ENCODE data around the gene OBSCN.
"Not testable (repeated sequence)": the region's sequence is repeated elsewhere in the genome, so short reads cannot be mapped to it uniquely, and the experiment has no call there.

OBSCN gene

DNA sequence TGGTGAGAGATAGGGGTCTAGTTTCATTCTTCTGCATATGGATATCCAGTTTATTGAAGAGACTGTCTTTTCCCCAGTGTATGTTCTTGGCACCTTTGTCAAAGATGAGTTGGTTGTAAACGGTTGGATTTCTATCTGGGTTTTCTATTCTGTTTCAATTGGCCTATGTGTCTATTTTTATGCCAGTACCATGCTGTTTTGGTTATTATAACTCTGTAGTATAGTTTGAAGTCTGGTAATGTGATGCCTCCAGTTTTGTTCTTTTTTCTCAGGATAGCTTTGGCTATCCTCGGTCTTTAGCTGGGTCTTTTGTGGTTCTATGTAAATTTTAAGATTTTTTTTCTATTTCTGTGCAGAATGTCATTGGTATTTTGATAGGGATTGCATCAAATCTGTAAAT is 19.6 kb upstream of the OBSCN start:
- not testable (repeated sequence) for DNase-seq

DNA sequence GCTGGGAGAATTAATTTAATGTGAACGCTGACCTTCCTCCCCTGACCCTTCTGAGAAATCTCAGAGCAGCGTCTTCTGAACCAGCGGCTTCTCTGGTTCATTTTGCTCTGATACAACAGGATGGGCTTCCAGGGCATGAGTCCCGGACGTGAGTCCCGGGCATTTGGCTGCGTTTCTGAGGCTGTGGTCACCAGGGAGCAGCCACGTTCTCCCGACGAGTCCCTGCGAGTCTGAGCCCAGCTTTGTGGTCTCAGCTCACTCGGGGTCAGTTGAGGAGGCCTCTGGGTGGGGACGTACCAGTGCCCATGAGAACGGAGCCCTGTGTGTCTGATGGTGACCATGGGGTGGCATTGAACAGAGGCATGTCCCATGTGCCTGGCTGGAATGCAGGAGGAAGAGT is 17.7 kb upstream of the OBSCN start:
- no peak for DNase-seq

DNA sequence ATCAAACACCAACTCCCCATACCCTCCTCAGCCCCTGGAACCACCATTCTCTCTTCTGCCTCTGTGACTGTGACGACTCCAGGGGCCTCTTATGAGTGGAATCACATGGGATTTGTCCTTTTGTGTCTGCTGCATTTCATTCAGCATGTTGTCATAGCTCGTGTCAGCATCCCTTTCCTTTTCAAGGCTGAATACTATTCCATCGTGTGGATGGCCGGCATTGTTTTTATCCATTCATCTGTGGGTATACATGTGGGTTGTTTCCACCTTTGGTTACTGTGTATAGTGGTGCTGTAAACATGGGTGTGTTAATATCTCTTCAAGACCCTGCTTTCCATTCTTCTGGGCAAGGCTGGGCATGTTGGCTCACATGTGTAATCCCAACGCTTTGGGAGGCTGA is 17.1 kb upstream of the OBSCN start:
- DNase-seq, result no peak

GRCh38 chr1:228194436-228194835 is 13.4 kb upstream of the OBSCN start:
- no peak for DNase-seq

GRCh38 chr1:228194921-228195812 is 12.7 kb upstream of the OBSCN start:
- DNase-seq, result no peak

DNA sequence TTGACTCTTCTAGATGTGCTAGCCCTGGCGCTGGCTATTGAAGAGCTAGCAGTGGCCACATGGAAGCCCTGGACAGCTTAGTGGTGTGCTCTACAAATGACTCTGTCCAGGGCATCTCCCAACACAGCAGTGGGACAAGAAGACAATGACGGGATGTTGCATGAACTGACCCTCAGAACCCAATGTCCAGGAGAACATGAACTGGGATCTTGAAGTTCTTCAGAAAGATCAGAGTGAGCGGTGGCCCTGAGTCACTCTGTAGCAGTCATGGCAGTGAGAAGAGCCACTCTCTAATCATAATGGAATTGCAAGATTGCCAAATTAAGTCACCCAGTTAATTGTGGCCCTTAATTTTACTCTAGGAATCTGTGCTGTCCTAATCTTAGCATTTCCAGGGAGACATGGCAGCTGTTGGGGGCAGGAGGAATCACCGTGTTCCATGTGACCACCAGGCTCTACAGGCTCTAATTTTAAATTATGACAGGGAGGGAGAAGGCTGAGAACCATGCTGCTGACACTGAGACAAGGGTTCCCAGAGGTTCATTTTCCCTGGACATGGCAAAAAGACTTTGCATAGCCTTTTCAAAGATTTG is 10.2 kb upstream of the OBSCN start:
- DNase-seq, result no peak

DNA sequence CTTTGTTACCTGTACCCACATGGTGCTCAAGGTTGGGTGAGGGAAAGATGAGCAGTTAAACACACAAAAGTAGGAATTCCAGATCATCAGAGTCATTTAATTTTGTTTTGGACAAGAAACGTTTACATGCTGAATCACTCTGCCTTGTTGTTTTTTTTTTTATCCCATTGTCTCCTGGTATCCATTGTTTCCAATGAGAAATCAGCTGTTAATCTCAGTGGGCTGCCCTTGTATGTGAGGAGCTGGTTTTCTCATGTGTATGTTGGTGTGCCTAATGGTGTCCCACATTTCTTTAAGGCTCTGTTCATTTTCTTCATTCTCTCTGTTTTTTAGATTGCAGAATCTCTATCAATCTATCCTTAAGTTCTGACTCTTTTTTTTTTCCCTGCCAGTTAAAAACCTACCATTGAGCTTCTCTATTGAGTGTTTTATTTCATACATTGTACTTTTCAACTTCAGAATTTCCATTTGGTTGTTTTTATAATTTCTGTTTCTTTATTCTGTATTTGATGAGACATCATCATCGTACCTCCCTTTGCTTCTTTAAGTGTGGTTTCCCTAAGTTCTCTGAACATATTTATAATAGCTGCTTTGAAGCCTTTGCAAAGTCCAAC is 8.8 kb upstream of the OBSCN start:
- DNase-seq, result no peak

- no peak for DNase-seq
Observed at GRCh38 chr1:228204958-228205357, 2.9 kb upstream of the OBSCN start.

DNA sequence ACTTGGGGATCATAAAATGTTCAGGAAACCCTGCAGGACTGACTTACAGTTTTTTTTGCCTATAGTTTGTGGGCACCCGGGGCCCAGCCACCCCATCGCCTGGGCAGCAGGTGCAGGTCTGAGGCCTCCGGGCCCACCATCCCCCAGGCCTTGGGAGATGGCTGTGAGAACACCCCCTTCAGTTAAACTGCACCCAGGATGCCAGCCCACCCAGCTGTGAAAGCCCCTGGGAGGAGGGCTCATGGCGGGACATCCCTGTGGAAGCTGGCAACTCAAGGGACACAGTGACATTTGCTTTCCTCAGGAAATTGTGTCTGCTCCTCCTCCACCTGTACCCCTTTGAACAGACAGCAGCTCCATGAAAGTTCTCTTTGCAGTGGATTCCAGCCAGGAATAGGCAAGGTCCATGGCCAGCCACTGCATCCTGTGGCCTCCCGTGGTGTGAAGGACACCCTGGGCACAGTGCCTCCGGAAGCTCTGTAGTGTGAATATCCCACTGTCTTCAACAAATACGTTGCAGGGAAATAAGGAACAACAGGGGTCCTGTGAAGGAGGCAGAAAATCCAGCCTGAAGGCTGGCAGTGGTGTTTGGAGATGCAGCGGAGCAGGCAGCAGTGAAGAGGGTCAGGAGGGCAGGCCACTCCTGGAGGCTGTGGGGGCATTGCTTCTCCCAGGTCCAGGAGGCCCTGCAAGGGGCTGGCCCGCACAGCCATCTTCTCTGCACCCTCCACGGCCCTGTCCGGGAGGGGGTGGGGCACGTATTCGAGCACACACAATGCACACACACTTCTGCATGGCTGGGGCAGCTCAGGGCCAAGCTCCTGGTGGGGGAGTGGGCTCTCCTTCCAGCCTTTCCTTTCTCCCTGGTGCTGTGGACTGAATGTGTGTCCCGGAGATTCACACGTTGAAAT is 2.1 kb upstream of the OBSCN start:
- no peak for DNase-seq

DNA sequence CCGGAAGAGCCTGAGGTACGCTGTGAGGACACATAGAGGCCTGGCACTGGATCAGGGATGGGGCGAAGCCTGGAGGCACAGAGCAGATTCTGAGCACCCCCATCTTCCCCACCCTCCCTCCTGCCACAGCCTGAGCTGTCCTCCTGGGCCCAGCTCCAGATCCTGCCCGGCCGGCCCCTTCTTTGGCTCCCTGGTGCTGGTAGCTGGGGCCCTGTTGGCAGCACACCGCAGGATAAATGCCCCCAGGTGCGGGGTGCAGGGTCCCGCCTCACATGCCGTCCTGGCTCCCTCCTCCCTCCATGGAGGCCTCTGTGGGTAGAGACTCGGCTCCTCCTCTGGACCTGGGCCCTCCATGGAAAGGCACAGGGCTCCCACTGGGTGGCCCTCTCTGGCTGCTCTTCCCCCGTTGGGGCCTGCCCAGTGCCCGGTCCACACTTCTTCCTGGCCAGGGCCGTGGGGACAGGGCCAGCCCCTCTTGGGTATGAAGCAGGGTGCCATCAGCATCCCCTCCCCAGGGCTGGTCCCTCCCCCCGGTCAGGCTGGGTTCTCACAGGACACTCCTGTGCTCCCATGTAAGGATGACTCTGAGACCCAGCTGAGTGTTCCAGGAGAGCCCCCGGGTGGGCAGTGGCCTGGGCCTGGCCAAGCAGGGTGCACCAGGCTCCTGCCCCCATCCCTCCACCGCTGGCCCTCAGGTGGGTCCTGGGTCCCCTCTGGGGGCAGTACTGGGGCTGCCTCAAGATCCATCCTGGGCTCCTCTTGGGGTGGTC is 1.1 kb upstream of the OBSCN start:
- no peak for DNase-seq

- DNase-seq, result no peak
Observed at GRCh38 chr1:228207381-228207810, 448 bp upstream of the OBSCN start.

DNA sequence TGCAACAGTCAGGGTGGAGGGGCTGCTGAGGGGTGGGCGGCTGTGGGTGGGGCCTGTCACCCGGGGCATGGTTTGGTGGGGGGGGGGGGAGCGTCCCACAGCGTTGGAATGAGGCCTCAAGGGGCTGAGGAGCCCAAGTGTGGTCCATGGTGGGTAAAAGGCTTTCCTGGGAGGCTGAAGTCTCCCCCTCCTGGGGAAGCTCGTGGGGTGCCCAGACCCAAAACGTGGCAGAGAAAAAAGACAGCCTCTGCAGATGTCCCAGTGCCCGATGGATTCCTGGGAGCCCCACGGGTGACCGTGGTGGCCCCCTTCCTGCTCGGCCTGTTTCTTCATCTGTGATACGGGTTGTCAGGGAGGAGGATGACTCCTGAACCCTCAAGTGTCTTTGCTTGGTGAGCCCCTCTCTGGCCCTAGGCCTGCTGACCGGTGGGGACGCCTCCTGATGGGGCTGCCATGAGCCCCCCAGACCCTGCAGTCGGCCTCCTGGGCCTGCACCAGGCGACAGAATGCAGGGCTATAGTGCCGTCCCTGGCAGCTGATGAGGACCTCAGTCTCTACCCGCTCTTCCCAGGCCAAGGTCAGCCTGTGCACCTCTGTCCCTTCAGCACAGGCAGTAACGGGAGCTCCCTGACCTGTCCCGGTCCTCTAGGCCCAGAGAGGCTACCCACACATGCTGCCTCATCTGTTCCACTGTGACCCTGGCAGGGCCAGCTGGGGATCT is 1.1 kb downstream of the OBSCN start:
- DNase-seq, result no peak

DNA sequence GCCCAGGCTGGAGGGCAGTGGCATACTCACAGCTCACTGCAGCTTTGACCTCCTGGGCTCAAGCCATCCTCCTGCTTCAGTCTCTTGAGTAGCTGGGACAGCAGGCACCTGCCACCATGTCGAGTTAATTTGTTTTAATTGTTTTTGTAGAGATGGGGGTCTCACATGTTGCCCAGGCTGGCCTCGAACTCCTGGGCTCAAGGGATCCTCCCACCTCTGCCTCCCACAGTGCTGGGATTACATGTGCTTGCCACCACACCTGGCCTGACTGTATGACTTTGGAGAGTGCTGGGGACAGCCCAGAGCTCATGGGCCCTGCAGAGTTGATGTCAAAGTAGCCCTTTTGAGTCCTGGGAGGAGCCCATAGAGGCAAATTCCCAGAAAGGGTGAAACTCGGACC is 1.8 kb downstream of the OBSCN start:
- DNase-seq, result no peak

DNA sequence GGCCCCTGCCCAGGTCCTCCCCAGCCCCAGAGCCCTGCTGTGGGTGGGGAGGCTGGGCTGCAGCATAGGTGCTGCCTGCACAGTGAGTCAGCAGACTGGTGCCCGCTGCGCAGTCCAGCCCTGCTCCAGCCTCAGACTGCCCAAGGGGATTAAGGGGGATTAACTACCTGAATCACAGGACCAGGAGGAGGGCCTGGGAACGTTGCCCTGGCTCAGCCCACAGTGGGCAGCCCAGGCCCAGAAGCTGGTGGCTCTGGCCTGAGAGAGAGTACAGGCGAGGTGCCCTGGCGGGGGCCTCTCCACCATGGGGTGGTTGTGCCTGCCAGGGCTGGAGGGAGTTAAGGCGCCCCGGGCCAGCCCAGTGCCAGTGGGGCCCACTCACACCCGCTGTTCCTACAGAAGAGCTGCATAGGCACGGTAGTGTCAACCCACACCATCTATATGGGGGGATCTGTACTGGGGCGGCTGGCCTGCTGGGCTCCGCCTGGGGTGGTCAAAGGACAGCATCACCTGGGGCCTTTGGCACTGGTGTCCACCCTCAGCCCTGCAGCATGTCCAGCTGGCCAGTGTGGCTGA is 2.3 kb downstream of the OBSCN start:
- no peak for DNase-seq

DNA sequence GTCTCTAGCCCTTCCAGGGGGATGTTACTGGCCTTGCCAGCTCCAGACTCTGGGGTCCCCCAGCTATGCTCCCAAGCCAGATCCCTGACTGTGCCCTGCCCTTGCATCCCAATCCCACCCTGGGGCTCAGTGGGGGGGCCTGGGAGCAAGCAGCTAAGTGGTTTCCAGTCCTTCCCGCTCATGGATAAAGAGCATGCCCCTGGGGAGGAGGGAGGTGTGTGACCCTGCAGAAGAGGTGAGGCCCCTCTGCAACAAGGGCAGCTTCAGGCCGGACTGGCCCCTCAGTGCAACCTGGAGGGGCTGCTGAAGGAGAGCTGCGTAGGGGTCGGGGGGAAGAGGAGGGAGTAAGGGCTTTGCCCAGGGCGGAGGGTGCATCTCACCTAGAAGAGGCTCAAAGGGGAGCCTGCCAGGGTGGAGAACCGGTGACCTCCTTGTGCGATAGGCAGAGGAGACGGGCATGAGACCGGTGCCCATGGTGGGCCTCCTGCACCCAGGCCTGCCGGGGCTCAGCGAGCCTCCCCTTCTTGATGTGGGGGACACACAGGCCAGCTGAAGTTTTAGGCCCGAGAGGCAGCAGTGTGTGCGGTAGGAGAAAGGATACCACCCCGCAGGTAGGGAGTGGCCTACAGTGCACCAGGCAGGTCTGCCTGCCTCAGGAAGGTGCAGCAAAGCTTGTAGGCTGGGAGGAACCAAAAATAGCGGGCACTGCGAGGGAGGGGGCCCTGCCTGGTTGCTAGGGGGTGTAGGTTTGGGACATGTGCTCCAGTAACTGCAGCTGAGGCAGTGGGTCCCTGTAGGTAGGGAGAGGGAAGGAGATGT is 3.1 kb downstream of the OBSCN start:
- no peak for DNase-seq

- DNase-seq, result no peak
Observed at GRCh38 chr1:228211531-228212414, 3.9 kb downstream of the OBSCN start.

- no peak for DNase-seq
Observed at GRCh38 chr1:228212415-228212965, 4.6 kb downstream of the OBSCN start.

DNA sequence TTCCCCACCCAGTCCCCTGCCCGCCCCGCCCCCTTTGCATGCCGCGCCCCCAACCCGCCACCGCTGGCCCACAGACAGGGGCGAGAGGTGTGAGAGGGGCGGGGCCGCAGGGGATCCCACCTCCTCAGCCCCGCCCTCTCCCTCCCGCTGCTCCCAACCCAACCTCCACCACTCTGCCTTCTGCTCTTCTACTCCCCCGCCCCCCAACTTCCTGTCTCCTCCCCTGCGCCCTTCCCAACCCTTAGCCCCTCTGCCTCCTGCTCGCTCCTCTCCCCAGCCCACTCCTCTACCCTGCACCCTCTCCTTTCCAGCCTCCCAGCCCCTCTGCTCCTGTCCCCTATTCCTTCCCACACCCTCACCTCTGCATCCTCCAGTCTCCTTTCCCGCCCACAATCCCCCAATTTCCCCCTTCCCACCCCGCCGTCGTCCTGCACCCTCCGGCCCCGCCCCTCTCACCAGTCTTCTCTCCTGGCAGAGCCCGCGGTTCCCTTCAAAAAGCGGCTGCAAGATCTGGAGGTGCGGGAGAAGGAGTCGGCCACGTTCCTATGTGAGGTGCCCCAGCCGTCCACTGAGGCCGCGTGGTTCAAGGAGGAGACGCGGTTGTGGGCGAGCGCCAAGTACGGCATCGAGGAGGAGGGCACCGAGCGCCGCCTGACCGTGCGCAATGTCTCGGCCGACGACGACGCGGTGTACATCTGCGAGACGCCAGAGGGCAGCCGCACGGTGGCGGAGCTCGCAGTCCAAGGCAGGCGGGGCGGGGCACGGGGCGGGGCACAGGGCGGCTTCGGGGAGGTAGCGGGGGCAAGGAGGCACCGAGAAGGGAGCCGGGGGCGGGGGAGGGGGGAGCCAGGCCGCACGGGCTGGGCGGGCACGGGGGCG is 5.4 kb downstream of the OBSCN start:
- DNase-seq, result peak; percentile 78

Data from NCI-H1694 (cell line).